ENCODE data around the gene PANK4.
"Not testable (repeated sequence)": the region's sequence is repeated elsewhere in the genome, so short reads cannot be mapped to it uniquely, and the experiment has no call there.

Gene PANK4

DNA sequence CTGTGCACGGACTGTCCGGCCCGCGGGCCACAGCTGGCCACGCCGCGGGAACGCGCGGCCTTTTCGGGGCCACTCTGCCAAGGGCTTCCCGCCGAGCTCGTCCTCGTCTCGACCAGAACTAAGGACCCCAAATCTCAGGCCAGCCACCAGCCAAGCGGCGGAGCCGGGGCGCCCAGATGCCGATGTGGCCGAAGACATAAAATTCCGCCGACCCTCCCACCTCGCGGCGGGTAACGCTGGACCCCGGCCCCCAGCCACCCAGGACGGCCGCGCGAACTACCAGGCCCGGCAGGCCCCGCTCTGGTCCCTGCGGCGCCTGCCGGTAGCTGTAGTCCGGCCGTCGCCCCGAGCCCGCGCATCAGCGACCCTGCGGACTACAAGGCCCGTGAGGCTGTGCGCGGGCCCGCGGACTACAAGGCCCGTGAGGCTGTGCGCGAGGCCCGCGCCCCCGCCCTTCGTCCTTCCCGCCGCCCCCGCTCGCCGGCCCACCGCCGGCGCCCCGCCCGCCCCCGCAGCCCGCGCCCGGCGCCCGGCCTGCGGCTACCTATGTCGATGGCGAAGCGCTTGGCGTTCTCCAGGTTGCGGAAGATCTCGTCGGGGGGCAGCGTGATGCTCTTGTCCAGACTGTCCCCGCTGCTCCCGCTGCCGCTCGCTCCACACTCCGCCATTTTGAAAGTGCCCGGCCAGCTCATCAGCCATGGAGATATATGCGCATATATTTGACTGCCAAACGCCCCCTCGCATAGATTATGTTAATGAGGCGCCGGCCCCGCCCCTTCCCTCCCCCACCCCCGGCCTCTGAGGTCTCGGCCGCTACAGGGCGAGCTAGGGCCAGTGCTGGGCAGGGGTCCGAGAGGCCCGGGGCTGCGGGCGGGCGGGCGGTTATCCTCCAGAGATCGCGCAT lies at the start of gene PANK4:
Gene PANK4 (minus strand): TSS at position 677 of the 904 bp plus-strand sequence. CDS start 9 bp downstream, at position 668.
- DNase-seq, result peak; percentile 73

GRCh38 chr1:2574350-2574749 lies 48.0 kb upstream of the PANK4 start:
- DNase-seq, result no peak

DNA sequence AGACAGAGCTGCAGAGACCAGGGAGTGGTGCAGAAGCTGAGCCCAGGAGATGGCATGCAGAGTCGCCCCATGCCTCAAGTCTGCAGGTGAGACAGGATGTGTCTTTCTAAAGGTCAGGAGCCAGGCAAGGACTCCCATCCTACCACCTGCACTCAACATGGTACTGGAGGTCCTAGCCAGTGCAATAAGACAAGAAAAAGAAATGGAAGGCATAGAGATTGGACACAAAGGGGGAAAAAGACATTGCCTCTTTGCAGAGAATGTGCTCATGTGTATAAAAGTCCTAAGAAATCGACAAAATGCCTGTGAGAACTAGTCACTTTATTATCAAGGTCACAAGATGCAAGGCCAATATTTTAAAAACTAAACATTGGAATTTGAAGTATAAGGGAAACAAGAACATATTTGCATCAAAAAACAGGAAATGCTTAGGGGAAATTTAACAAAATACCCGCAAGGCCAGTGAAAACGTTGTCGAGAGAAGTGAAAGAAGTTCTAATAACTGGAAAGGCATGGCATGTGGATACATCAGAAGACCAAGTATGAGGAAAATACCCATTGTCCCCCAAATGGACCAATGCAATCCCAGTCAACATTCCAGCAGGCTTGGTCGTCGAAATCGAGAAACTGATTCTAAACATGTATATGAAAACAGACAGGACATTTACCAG lies 47.0 kb upstream of the PANK4 start:
- no peak for DNase-seq

GRCh38 chr1:2571348-2571747 lies 45.0 kb upstream of the PANK4 start:
- no peak for DNase-seq

DNA sequence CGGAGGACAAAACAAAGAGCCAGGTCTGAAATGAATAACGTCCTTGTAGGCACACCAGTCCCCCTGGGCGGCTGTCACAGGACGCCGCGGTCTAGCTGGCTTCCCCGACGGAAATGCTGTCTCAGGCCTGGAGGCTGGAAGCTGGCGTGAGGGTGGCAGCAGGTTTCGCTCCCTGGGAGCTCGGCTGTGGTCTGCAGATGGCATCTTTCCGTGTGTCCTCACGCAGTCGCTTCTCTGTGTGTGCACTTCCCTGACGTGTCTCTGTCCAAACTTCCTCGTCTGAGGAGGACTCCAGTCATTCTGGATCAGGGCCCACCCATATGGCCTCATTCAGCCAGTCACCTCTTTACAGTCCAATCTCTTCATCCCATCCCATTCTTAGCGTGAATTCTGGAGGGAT lies 43.9 kb upstream of the PANK4 start:
- DNase-seq, result no peak

DNA sequence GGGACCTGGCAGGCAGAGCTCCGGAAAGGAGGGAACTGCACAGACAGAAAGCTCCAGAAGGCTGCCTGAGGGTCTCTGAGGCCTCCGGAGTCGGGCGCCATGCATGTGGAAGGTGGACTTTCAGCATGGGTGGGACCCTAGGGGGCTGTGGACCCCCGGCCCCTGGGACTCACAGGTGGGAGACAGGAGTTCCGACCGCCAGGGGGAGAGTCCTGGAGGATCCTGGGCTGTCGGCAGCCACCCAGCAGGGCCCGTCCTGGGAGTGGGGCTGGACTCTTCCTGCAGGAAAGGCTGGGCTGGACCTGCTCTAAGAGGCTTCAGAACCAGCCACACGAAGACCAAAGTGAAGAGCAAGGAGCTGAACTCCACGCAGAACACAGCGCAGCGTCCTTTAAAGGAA lies 43.3 kb upstream of the PANK4 start:
- not testable (repeated sequence) for DNase-seq

DNA sequence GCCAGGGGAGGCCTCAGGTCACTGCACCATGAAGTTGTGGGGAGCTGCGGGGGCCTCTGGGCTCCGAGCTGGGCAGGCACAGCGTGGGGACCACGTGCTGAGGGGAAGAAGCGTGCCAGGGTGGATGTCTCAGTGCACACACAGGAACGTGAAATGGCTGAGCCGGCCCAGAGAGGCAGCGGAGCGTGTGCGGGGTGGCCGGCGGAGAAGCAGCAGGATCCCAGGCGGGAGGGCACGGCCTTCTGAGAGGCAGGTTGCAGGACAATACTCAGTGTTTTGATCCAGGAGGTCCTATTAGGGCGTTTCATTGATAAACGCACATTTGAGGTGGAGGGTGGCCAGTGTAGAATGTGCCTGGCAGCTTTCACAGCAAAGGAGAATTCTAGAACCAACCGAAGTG lies 42.7 kb upstream of the PANK4 start:
- DNase-seq, result no peak

DNA sequence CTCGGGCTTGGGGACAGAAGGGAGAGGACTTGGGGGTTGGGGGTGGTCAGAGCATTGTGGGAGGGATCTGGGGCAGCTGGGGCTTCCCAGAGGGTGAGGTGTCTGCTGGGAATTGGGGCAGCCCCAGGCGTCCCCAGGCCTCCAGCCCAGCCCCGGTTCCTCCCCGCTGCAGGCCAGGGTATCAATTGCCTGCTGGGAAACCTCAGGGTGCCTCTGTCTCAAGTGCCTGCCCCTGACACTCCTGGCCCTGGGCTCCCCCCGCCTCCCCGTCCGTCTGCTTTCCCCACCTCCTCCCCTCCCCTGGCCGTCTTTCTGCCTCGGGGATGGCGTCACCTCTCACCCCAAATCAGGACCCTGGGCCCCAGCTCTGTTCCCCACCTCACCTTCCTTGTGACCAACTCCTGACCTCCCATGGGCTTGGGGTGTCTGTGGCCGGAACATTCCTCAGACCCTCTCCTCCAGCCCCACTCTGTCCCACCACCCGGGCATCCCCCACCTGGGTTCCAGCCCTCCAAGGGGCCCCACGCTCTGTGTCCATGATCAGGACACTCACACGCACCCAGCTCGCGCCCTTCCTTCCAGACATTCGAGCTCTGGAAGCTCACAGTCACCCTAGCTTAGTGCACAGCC lies 41.9 kb upstream of the PANK4 start:
- DNase-seq, result not testable (repeated sequence)

DNA sequence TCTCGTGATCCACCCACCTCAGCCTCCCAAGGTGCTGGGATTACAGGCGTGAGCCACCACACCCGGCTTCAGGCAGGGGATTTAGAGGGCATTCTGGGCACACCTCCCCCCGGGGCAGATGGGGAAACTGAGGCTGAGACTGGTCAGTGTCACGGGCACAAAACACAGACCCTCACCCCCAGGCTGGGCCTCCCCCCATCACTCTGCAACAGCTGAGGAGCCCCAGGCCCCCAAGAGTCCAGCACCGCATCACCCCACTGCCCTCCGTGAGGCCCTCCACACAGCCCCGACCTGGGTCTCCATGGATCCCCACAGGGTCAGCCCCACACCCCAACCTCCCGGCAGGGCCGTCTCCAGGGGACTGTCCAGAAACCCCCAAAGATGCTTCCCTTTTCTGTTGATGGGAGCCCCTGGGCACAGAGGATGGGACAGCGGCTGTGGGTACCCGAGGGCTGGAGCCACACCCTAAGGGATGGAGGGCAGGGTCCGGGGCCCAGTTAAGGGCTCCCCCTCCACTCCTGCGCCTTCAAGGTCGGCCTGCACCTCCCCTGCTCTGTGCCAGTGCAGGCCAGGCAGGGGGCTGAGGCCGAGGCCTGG lies 40.8 kb upstream of the PANK4 start:
- DNase-seq, result no peak

DNA sequence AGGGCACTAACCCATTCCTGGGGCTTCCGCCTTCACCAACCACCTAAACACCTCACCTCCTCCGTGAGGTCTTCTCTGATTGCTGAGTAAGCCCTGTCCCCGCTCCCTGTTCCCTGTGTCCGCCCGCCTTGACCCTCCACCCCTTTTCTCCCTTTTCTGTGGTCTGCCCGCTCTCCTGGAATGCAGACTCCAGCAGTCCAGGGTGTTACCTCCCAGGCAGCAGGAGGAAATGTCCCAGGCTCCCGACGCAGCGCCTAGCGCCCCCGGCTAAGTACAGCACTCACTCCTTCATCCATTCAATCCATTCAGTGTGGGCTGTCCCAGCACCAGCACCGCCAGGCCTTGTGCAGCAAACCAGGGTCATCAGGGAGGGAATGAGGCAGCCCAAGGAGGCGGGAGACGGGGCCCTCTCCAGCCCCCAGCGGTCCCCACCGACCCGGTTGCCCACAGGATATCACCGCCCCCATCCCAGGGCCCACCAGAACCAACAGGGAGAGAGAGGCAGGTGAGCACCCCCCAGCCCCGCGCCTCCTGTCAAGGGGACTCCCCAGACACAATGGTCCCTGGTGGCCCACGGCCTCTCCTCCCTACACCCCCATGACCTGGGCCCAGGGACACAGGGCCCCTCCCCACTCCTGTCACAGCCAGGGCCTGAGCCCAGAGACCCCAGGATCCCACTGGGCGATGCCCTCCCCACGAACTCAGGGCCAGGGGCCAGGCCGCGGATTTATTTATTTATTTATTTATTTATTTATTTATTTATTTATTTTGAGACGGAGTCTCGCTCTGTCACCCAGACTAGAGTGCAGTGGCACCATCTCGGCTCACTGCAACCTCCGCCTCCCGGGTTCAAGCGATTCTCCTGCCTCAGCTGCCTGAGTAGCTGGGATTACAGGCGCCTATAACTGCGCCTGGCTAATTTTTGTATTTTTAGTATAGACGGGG lies 40.0 kb upstream of the PANK4 start:
- no peak for DNase-seq

DNA sequence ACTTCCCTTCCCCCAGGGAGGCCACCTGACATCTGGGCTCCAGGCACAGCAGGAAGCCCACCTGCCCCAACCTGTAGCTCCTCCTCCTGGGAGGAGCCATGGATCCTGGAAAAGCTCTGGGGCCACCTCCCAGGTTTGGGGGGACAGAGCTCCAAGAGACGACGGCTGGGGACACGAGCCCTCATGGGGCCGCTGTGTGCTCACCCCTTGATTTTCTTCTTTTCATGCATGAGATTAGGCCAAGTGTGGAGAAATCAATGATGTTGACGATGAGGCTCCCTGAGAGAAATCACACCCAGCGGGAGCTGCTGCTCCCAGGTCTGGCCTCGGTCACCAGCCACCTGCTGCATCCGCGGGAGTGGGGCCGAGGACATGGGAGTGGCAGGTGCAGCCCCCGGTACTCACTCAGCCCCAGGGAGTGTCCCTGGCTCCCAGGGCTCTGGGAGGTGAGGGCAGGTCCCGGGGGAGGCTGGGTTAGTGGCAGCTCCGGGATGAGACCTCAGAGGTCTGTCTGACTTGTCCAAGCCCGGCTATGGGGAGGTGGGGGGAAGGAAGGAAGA lies 38.5 kb upstream of the PANK4 start:
- DNase-seq, result no peak

DNA sequence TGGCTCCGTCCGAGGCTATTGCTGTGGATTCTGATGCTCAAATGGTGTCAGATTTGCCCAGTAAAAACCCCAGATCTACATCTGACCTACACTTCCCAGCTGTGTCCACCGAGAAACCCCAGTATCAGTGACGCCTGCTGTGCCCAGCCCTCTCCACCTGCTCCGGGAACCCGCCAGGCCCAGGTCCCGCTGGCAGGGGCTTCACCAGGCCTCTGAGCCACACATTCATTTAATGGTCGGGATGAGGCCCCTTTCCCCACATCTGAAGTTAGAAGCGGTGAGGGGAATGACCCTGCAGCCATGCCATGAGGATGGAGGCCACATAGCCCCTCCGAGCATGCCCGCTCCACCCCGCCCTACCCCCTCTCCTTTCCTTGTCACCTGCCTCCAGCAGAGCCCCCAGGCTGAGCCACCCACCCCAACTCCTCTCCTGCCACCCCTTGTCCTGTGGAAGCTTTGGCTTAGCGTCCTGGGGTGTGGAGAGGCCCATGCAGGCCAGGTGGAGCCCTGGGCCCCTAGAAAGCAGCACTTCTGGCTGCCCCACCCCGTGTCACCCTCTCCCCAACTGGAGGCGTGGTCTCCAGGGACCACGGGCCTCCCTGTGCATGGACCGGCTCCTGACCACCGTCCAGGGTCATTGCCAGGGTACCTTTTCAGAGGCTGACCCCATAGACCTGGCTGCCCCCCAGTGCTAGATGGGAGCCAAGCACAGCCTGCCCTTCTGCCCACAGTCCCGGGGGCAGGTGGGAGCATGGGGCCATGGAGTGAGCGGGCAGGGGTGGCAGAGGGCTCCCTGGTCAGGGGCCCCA lies 37.8 kb upstream of the PANK4 start:
- DNase-seq, result no peak

- DNase-seq, result no peak
Observed at GRCh38 chr1:2563205-2563604, 36.8 kb upstream of the PANK4 start.

GRCh38 chr1:2561898-2562895 lies 35.8 kb upstream of the PANK4 start:
- no peak for DNase-seq

- no peak for DNase-seq
Observed at GRCh38 chr1:2561446-2561845, 35.0 kb upstream of the PANK4 start.

GRCh38 chr1:2560299-2561073 lies 34.1 kb upstream of the PANK4 start:
- DNase-seq, result no peak

GRCh38 chr1:2559509-2560298 lies 33.3 kb upstream of the PANK4 start:
- DNase-seq, result no peak

GRCh38 chr1:2558861-2559260 lies 32.5 kb upstream of the PANK4 start:
- DNase-seq, result no peak
